Activated T-helper 17 cell treated with anti-CD3 and anti-CD28 coated beads, Interleukin-2, amount 50 U/mL, for 72 hours (primary cell): Measurements from ENCODE around the gene CDRT15. TPM values are rescaled to one million over a fixed set of nuclear protein-coding genes. Genes with fewer than 3 reads are reported as not detected.

Source experiments
- total RNA-seq, 2 donors: library from RNA; stranded (reverse); gene quantifications; one replicate each; pipeline ENCODE4 v1.2.3, GENCODE V29; 2022

Gene CDRT15
- total RNA-seq, 2 donors from 2014 or later, result not detected

Other genes starting within 250 kb of the CDRT15 start
- gene COX10, start 167.4 kb downstream of the CDRT15 start, total RNA-seq, result 10 to 100 TPM; 16.0 to 30.1 TPM
- gene HS3ST3B1, start 64.2 kb upstream of the CDRT15 start, total RNA-seq, result 10 to 100 TPM; 10.7 to 14.5 TPM